ENCODE results near the gene XAGE1A.
"Not testable (repeated sequence)": the region's sequence is repeated elsewhere in the genome, so short reads cannot be mapped to it uniquely, and the experiment has no call there.

XAGE1A gene

GRCh38 chrX:52495545-52496418 is at the start of gene XAGE1A:
Gene XAGE1A (plus strand): TSS chrX:52495808. CDS start chrX:52497362, 1,554 bp downstream.
- not testable (repeated sequence) for ATAC-seq

- not testable (repeated sequence) for ATAC-seq
These were observed 43.6 kb upstream of the XAGE1A start for GRCh38 chrX:52452031-52452430.

- not testable (repeated sequence) for ATAC-seq
These were observed 24.3 kb upstream of the XAGE1A start for GRCh38 chrX:52471301-52471700.

GRCh38 chrX:52496419-52496772 is 788 bp downstream of the XAGE1A start:
- not testable (repeated sequence) for ATAC-seq

- not testable (repeated sequence) for ATAC-seq
These were observed 5.8 kb downstream of the XAGE1A start for GRCh38 chrX:52501362-52501761.

GRCh38 chrX:52504551-52504950 is 8.9 kb downstream of the XAGE1A start:
- ATAC-seq = no peak

- ATAC-seq = no peak
These were observed 11.7 kb downstream of the XAGE1A start for GRCh38 chrX:52507331-52507730.

- no peak for ATAC-seq
These were observed 14.3 kb downstream of the XAGE1A start for GRCh38 chrX:52509916-52510315.

- ATAC-seq = not testable (repeated sequence)
These were observed 15.5 kb downstream of the XAGE1A start for GRCh38 chrX:52511126-52511525.

- not testable (repeated sequence) for ATAC-seq
These were observed 20.7 kb downstream of the XAGE1A start for GRCh38 chrX:52516110-52516986.

GRCh38 chrX:52516987-52517325 is 21.3 kb downstream of the XAGE1A start, which contains the start of gene XAGE1B:
Gene XAGE1B (minus strand): TSS chrX:52517063. CDS start chrX:52515527, 1,536 bp downstream.
- not testable (repeated sequence) for ATAC-seq

- not testable (repeated sequence) for ATAC-seq
These were observed 45.4 kb downstream of the XAGE1A start for GRCh38 chrX:52541051-52541450.

- ATAC-seq = no peak
These were observed 46.7 kb downstream of the XAGE1A start for GRCh38 chrX:52542311-52542710.

- ATAC-seq = no peak
These were observed 48.7 kb downstream of the XAGE1A start for GRCh38 chrX:52544147-52544840.

- ATAC-seq = not testable (repeated sequence)
These were observed 53.2 kb downstream of the XAGE1A start for GRCh38 chrX:52548769-52549168.
